ENCODE measurements around the gene IGF2BP1.

DNA sequence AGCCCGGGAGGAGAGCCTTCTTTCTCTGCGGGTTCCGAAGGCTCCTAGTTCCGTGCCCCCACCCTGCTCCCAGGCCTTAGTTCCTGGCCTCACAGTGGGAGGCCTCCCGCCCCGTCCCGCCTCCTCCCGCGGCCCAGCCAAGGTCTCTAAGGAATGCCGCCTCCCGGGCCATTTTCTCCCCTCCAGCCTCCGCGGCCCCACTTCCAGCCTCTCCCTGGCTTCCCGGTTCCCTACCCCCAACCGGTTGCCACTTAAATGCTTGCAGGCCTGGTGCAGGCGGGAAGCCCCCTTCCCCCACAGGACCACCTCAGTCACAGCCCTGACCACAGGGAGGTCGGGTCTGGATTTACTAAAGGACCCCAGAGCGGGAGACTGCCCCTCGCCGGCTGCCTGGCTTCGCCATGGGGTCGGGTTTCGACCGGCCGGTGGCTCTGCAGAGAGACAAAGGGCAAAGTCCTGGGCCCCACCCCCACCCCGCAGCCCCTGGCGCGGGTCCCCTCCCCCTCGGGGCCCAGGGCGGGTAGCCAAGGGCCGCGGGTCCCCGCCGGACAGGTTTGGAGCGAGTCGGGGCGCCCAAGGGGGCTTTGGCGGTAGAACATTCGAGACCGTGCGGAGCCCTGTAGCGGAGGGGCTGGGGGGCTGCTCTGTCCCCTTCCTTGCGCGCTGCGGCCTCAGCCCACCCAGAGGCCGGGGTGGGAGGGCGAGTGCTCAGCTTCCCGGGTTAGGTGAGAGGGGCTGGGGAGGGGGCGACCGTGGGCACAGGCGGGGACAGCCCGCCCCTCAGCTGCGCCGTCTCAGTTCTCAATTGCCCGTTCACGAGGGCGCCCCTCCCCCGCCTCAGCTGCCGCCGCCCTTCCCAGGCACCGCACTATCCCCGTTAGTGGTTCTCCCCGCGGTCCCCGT lies 16.4 kb downstream of the IGF2BP1 start:
- TF ChIP-seq, protein P1, sequence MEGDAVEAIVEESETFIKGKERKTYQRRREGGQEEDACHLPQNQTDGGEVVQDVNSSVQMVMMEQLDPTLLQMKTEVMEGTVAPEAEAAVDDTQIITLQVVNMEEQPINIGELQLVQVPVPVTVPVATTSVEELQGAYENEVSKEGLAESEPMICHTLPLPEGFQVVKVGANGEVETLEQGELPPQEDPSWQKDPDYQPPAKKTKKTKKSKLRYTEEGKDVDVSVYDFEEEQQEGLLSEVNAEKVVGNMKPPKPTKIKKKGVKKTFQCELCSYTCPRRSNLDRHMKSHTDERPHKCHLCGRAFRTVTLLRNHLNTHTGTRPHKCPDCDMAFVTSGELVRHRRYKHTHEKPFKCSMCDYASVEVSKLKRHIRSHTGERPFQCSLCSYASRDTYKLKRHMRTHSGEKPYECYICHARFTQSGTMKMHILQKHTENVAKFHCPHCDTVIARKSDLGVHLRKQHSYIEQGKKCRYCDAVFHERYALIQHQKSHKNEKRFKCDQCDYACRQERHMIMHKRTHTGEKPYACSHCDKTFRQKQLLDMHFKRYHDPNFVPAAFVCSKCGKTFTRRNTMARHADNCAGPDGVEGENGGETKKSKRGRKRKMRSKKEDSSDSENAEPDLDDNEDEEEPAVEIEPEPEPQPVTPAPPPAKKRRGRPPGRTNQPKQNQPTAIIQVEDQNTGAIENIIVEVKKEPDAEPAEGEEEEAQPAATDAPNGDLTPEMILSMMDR (IDR thresholded peaks at IDR 0.05; ENCODE audit: low read depth, low read length), result no peak
- TF ChIP-seq EZH2phosphoT487 (IDR thresholded peaks at IDR 0.05; ENCODE audit: low read depth), result no peak
